Duodenal mucosa (tissue), 2 donors: ENCODE data around the gene LY6G6F.
A peak's percentile ranks its signal among the peaks of the same experiment; 100 is the strongest.

Experiments used
- H3K27ac ChIP-seq: one replicate; pipeline ENCODE4 v1.7.0; 2013; ENCODE audit warnings: low read depth, low read length
- H3K27me3 ChIP-seq, 2 donors: one replicate each; pipeline ENCODE4 v1.7.0; 2013; ENCODE audit warnings: low read length in 2 of 2, control low read depth in 1 of 2; ENCODE audit not compliant: insufficient read depth in 2 of 2, control insufficient read depth in 1 of 2
- H3K36me3 ChIP-seq, 2 donors: one replicate each; pipeline ENCODE4 v1.7.0; 2013; ENCODE audit warnings: low read length in 2 of 2, control low read depth in 1 of 2; ENCODE audit not compliant: insufficient read depth in 2 of 2, control insufficient read depth in 1 of 2
- H3K4me1 ChIP-seq, 2 donors: one replicate each; pipeline ENCODE4 v1.7.0; 2013; ENCODE audit warnings: low read length in 2 of 2, control low read depth in 1 of 2; ENCODE audit not compliant: insufficient read depth in 2 of 2, control insufficient read depth in 1 of 2
- H3K4me3 ChIP-seq, 2 donors: one replicate each; pipeline ENCODE4 v1.7.0; 2013; ENCODE audit warnings: low read length in 2 of 2, low read depth in 1 of 2
- H3K9ac ChIP-seq, 2 donors: one replicate each; pipeline ENCODE4 v1.7.0; 2013; ENCODE audit warnings: low read length in 2 of 2, low read depth in 1 of 2
- H3K9me3 ChIP-seq, 2 donors: one replicate each; pipeline ENCODE4 v1.7.0; 2013; ENCODE audit warnings: low read length in 2 of 2, control low read depth in 1 of 2; ENCODE audit not compliant: control insufficient read depth in 1 of 2

Gene LY6G6F

GRCh38 chr6:31723980-31724691 lies 17.5 kb downstream of the LY6G6F start:
- H3K4me3 ChIP-seq: no peak overlapping the region
- H3K27ac ChIP-seq: no peak overlapping the region
- peaks cover 27 to 30% of the 10 kb centered on the region in 2 donors for H3K4me1 ChIP-seq
- H3K36me3 ChIP-seq: peaks cover 3 to 21% of the 10 kb centered on the region in 2 donors
- H3K27me3 ChIP-seq: no peaks in the 10 kb centered on the region
- H3K9me3 ChIP-seq: no peaks in the 10 kb centered on the region
- H3K9ac ChIP-seq: no peak overlapping the region

- H3K9ac ChIP-seq: no peak overlapping the region
- no peaks in the 10 kb centered on the region for H3K9me3 ChIP-seq
- H3K27ac ChIP-seq: no peak overlapping the region
- peaks cover 31% of the 10 kb centered on the region in 2 donors for H3K4me1 ChIP-seq
- no peaks in the 10 kb centered on the region for H3K27me3 ChIP-seq
- H3K36me3 ChIP-seq: peaks cover 4 to 24% of the 10 kb centered on the region in 2 donors
- no peak overlapping the region for H3K4me3 ChIP-seq
These were observed 19.1 kb downstream of the LY6G6F start for GRCh38 chr6:31725502-31726350.

- Histone ChIP-seq H3K4me3 (no peak overlapping the region), H3K9ac (peak overlapping the region in 1 of 2 donors; percentile 10), H3K27ac (peak overlapping the region; percentile 17), H3K9me3 (no peaks in the 10 kb centered on the region), H3K4me1 (peaks cover 35 to 37% of the 10 kb centered on the region in 2 donors), H3K27me3 (no peaks in the 10 kb centered on the region), H3K36me3 (peaks cover 15 to 38% of the 10 kb centered on the region in 2 donors)
These were observed 20.5 kb downstream of the LY6G6F start for GRCh38 chr6:31727034-31727716.

GRCh38 chr6:31727717-31728671 lies 21.3 kb downstream of the LY6G6F start:
- Histone ChIP-seq H3K4me1 (peaks cover 35 to 37% of the 10 kb centered on the region in 2 donors), H3K27ac (no peak overlapping the region), H3K36me3 (peaks cover 17 to 42% of the 10 kb centered on the region in 2 donors), H3K9me3 (no peaks in the 10 kb centered on the region), H3K27me3 (no peaks in the 10 kb centered on the region), H3K4me3 (peak overlapping the region; percentile 81 to 84), H3K9ac (peak overlapping the region in 1 of 2 donors; percentile 96)

- Histone ChIP-seq H3K9me3 (no peaks in the 10 kb centered on the region), H3K4me1 (peaks cover 44 to 46% of the 10 kb centered on the region in 2 donors), H3K9ac (peak within 1 kb of the TSS; percentile 70 to 96), H3K36me3 (peaks cover 26 to 52% of the 10 kb centered on the region in 2 donors), H3K4me3 (peak within 1 kb of the TSS; percentile 81 to 84), H3K27ac (peak within 1 kb of the TSS; percentile 96), H3K27me3 (no peaks in the 10 kb centered on the region)
These were observed 22.3 kb downstream of the LY6G6F start, which contains the start of gene DDAH2 for GRCh38 chr6:31728767-31729514. Gene DDAH2, minus strand, starts transcription at chr6:31729299. Its CDS starts 138 bp downstream, at chr6:31729161.

GRCh38 chr6:31729515-31729978 lies 22.9 kb downstream of the LY6G6F start:
- H3K27ac ChIP-seq: peak overlapping the region; percentile 96
- H3K9me3 ChIP-seq: no peaks in the 10 kb centered on the region
- H3K27me3 ChIP-seq: no peaks in the 10 kb centered on the region
- H3K4me1 ChIP-seq: peaks cover 50 to 52% of the 10 kb centered on the region in 2 donors
- peaks cover 31 to 56% of the 10 kb centered on the region in 2 donors for H3K36me3 ChIP-seq
- H3K9ac ChIP-seq: peak overlapping the region; percentile 70 to 96
- peak overlapping the region; percentile 81 to 84 for H3K4me3 ChIP-seq

GRCh38 chr6:31729979-31730630 lies 23.4 kb downstream of the LY6G6F start:
- Histone ChIP-seq H3K4me3 (peak overlapping the region; percentile 81 to 84), H3K4me1 (peaks cover 54% of the 10 kb centered on the region in 2 donors), H3K36me3 (peaks cover 31 to 56% of the 10 kb centered on the region in 2 donors), H3K9me3 (no peaks in the 10 kb centered on the region), H3K27me3 (no peaks in the 10 kb centered on the region), H3K27ac (peak overlapping the region; percentile 96), H3K9ac (peak overlapping the region; percentile 70 to 96)

GRCh38 chr6:31730631-31731086 lies 24.0 kb downstream of the LY6G6F start:
- no peaks in the 10 kb centered on the region for H3K27me3 ChIP-seq
- H3K9me3 ChIP-seq: no peaks in the 10 kb centered on the region
- H3K27ac ChIP-seq: peak overlapping the region; percentile 96
- peaks cover 54% of the 10 kb centered on the region in 2 donors for H3K4me1 ChIP-seq
- H3K9ac ChIP-seq: peak overlapping the region in 1 of 2 donors; percentile 70
- H3K36me3 ChIP-seq: peaks cover 31 to 55% of the 10 kb centered on the region in 2 donors
- peak overlapping the region in 1 of 2 donors; percentile 81 for H3K4me3 ChIP-seq
